Thymus (tissue), 11 donors: Measurements from ENCODE around the gene RNF157. TPM values are rescaled to one million over a fixed set of nuclear protein-coding genes. Genes with fewer than 3 reads are reported as not detected.
A peak's percentile ranks its signal among the peaks of the same experiment; 100 is the strongest.
"Not testable (repeated sequence)": the region's sequence is repeated elsewhere in the genome, so short reads cannot be mapped to it uniquely, and the experiment has no call there.

Experiments used
- DNase-seq, 9 donors: peaks; one replicate each; pipeline ENCODE4 v3.0.0-alpha.2; 2013; ENCODE audit warnings: low spot score in 9 of 9, low read depth in 6 of 9, missing footprints in 1 of 9
- H3K27ac ChIP-seq, 2 donors: one replicate each; pipeline ENCODE4 v1.5.1; 2013; ENCODE audit warnings: control low read depth in 1 of 2, low read depth in 1 of 2, low read length in 1 of 2, mild to moderate bottlenecking in 1 of 2, moderate library complexity in 1 of 2
- H3K27me3 ChIP-seq, 2 donors: one replicate each; pipeline ENCODE4 v1.5.1; 2013; ENCODE audit warnings: low read length in 1 of 2; ENCODE audit not compliant: control insufficient read depth in 2 of 2, insufficient read depth in 1 of 2
- H3K36me3 ChIP-seq, 2 donors: one replicate each; pipeline ENCODE4 v1.5.1; 2013; ENCODE audit warnings: low read length in 1 of 2, mild to moderate bottlenecking in 1 of 2, moderate library complexity in 1 of 2; ENCODE audit not compliant: control insufficient read depth in 2 of 2, insufficient read depth in 2 of 2
- H3K4me1 ChIP-seq, 2 donors: one replicate each; pipeline ENCODE4 v1.5.1; 2013; ENCODE audit warnings: low read length in 2 of 2; ENCODE audit not compliant: control insufficient read depth in 2 of 2, insufficient read depth in 2 of 2
- H3K4me3 ChIP-seq, 2 donors: one replicate each; pipeline ENCODE4 v1.5.1; 2013; ENCODE audit warnings: low read length in 2 of 2, control low read depth in 1 of 2, mild to moderate bottlenecking in 1 of 2
- H3K9me3 ChIP-seq, 2 donors: one replicate each; pipeline ENCODE4 v1.5.1; 2013; ENCODE audit warnings: low read length in 1 of 2, mild to moderate bottlenecking in 1 of 2; ENCODE audit not compliant: control insufficient read depth in 2 of 2, insufficient read depth in 1 of 2
- whole genome bisulfite sequencing: extraction: QIAGEN DNeasy Blood & Tissue Kit; methylation state at CpG from one replicate; pipeline ENCODE4 v1.1.7; 2013; 5-methylcytosine and 5-hydroxymethylcytosine counted together
- polyA plus RNA-seq: library from polyadenylated mRNA; stranded (reverse); fragments of 200-250 nt; gene quantifications from one replicate; pipeline ENCODE4 v1.2.3, GENCODE V29; 2013
- total RNA-seq: library from RNA; stranded (reverse); fragments of 120-200 nt; gene quantifications from one replicate; pipeline ENCODE4 v1.2.4, GENCODE V29; 2013
- donor health status: healthy.

Gene RNF157
- total and polyA plus RNA-seq, 2 donors, result 0.61 to 1.6 TPM

DNA sequence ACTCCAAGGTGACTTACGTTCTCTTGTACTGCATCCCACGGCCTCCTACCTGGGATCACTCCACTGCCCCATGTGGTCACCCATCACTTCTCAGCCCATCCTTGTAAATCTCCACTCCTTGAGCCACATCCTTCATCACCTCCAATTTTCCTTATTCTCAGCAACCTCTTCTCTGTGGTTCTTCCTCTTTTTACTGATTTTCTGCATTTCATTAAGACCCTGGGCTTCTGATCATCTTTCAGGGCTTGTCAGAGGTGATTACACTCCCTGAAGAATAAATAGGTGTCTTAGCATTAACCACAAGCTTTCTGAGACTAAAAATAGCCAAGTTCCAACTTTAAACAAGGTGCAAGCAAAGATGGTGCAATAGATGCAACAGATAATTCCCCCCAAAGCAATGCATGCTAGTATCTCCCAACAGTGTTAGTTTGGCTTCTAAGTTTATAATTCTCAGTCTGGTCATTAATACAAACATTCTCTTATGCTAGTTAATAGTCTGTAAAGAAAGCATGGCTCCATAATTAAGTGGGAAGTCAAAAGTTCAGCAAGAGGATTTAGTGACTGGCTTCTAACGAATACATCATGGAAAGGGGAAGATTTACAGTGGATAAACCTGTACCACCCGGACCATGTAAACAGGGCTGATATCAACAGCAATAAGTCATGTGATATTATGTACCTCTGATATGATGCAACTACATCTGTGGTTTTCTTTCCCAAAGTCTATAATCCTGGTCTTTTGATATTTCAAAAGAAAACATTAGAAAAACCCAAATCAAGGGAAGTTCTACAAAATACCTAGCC, 51.9 kb downstream of the RNF157 start:
- no peak overlapping the region for H3K27ac ChIP-seq
- H3K4me1 ChIP-seq, result peaks cover 18 to 41% of the 10 kb centered on the region in 2 donors
- no peaks in the 10 kb centered on the region for H3K27me3 ChIP-seq
- H3K9me3 ChIP-seq, result no peaks in the 10 kb centered on the region
- no peak overlapping the region for H3K4me3 ChIP-seq
- no peak for DNase-seq
- 93% methylated on average over 4 of the region's 4 CpGs for WGBS
- no peaks in the 10 kb centered on the region for H3K36me3 ChIP-seq

DNA sequence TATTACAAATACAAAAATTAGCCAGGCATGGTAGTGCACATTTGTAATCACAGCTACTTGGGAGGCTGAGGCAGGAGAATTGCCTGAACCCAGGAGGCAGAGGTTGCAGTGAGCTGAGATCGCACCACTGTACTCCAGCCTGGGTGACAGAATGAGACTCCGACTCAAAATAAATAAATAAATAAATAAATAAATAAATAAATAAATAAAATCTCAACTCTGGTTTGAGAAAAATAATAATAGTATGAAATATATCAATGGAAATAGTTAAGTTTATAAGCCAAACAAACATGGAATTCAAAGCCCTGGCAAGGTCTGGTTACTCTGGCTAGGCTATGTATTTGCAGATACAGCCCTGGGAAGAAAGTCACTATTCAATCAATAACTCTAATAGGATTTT, 53.5 kb downstream of the RNF157 start:
- H3K27ac ChIP-seq, result not testable (repeated sequence)

DNA sequence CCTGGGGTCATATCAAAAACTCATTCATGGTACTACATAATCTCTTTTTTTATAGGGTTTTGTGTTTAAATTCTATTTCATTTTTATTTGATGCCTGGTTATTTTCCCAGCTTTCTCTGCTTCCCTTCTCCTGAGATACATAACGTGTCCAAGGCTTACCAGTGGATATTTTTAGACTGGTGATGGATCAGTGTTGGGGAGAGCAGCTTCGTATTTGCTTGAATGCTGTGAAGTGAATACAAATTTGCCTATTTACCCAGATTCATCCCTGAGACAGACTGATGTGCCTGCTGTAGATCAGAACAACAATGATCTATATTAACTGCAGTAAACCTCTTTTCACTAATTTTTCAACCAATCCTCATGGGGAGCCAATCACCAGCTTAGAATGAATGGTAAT, 56.0 kb downstream of the RNF157 start:
- Histone ChIP-seq H3K27me3 (no peaks in the 10 kb centered on the region), H3K4me1 (peaks cover 8 to 27% of the 10 kb centered on the region in 2 donors), H3K9me3 (no peaks in the 10 kb centered on the region), H3K4me3 (no peak overlapping the region), H3K36me3 (no peaks in the 10 kb centered on the region), H3K27ac (no peak overlapping the region)
- 93% methylated on average over 2 of the region's 2 CpGs for WGBS
- DNase-seq, result no peak

More for the DNA sequence above, 53.5 kb downstream of the RNF157 start:
- peaks cover 10 to 32% of the 10 kb centered on the region in 2 donors for H3K4me1 ChIP-seq
- not testable (repeated sequence) for H3K4me3 ChIP-seq, DNase-seq, H3K27me3 ChIP-seq, H3K36me3 ChIP-seq, H3K9me3 ChIP-seq
- 98% methylated on average over 2 of the region's 2 CpGs for WGBS

DNA sequence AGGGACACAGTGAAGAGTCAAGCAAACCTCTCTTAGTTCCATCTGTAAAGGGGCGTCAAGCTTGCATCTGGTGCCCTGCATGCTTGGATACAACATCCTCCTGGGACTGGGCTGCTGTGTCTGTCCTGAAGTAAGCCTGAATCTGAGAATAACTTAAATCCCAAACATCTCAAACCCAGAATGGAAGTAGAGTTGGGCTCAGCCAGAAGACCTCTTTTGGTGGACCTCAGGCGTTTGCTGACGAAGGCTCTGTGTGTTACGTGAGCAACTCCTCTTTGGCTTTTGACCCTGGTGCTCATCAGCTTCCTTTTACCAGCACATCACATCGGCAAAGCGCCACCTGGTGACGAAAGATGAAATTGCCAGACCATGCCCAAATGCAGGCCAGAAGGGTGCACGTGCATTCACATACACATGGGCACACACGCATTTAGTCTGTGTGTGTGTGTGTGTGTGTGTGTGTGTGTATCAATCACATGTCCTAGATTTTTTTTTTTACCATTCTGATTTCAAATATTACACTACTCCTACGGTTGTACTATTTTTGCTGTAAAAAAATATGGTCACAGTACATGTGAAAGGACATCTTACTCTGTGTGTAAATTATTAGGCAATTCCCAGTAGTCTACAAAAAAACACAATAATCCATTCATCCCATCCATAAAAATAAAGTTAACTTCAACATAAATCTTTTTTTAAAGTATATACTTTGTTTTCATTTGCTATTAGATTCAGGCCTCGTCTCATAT, 58.1 kb downstream of the RNF157 start:
- H3K9me3 ChIP-seq, result peaks cover 0 to 6% of the 10 kb centered on the region in 2 donors
- peaks cover 8 to 32% of the 10 kb centered on the region in 2 donors for H3K4me1 ChIP-seq
- H3K4me3 ChIP-seq, result no peak overlapping the region
- 20% methylated on average over 11 of the region's 11 CpGs for WGBS
- DNase-seq, result peak; percentile 75 to 96 (median 92)
- H3K36me3 ChIP-seq, result no peaks in the 10 kb centered on the region
- H3K27ac ChIP-seq, result no peak overlapping the region
- no peaks in the 10 kb centered on the region for H3K27me3 ChIP-seq

DNA sequence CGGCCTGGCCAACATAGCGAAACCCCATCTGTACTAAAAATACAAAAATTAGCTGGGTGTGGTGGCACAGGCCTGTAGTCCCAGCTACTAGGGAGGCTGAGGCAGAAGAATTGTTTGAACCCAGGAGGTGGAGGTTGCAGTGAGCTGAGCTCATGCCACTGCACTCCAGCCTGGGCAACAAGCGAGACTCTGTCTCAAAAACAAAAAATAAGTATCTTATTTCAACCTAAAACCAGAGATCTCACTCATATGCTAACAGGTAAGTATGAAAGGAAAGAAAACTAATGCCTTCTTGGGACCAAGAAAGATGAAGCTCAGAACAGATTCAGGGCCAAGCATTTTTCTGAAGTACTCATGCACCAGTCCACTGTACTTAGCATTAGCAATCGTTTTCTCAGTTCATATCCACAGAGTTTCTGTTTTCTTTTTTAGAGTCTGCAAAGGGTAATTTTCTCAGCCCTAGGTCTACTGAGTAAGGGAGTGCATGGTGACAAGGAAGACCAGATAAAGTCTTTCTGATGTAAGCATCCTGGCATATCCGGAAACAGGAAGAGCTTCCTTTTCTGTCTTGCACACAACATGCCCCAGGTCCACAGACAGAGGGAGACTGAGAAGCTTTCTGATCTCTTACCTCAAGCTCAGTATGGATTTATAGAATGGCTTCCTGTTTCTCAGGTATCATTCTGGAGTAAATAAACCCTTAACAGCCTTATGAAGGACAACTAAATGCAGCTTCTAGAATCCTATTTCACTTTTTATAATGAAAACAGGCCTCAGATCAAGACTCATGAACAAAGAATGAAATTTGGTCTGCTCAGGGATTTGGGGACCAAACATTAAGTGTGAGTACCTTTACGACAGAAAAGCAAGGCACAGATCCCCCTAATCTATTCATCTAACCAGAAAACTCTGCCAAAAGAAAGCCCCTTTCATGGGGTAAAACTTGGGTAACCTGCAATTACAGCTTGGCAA, 60.5 kb downstream of the RNF157 start:
- Histone ChIP-seq H3K4me3 (no peak overlapping the region), H3K27me3 (no peaks in the 10 kb centered on the region), H3K36me3 (no peaks in the 10 kb centered on the region), H3K9me3 (peaks cover 0 to 6% of the 10 kb centered on the region in 2 donors), H3K27ac (peak overlapping the region; percentile 81 to 84), H3K4me1 (peaks cover 8 to 32% of the 10 kb centered on the region in 2 donors)
- DNase-seq, result peak in 8 of 9 donors; percentile 15 to 83 (median 55)
- WGBS, result 80% methylated on average over 6 of the region's 6 CpGs

DNA sequence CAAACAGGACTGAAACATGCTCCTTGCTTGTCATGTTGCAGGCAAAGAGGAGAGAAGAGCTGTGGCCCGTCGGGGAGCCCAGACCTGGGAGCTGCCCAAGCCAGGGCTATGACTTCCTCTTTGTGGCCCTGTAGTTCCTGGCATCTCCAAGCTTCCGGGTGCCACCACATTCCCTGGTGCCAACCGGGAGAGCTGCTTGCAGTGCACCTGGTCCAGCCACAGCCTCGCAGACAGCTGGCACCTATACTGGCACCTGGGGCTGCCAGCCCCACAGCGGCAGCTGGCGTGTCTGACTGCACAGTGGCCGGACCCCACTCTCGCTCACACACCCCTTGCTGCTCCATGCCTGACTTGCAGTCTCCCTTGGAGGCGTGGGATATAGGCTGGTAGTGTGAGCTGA, 62.2 kb downstream of the RNF157 start:
- Histone ChIP-seq H3K27me3 (no peaks in the 10 kb centered on the region), H3K27ac (no peak overlapping the region), H3K4me3 (no peak overlapping the region), H3K36me3 (no peaks in the 10 kb centered on the region), H3K4me1 (peaks cover 8 to 32% of the 10 kb centered on the region in 2 donors), H3K9me3 (peaks cover 0 to 6% of the 10 kb centered on the region in 2 donors)
- DNase-seq, result no peak
- 90% methylated on average over 10 of the region's 10 CpGs for WGBS

DNA sequence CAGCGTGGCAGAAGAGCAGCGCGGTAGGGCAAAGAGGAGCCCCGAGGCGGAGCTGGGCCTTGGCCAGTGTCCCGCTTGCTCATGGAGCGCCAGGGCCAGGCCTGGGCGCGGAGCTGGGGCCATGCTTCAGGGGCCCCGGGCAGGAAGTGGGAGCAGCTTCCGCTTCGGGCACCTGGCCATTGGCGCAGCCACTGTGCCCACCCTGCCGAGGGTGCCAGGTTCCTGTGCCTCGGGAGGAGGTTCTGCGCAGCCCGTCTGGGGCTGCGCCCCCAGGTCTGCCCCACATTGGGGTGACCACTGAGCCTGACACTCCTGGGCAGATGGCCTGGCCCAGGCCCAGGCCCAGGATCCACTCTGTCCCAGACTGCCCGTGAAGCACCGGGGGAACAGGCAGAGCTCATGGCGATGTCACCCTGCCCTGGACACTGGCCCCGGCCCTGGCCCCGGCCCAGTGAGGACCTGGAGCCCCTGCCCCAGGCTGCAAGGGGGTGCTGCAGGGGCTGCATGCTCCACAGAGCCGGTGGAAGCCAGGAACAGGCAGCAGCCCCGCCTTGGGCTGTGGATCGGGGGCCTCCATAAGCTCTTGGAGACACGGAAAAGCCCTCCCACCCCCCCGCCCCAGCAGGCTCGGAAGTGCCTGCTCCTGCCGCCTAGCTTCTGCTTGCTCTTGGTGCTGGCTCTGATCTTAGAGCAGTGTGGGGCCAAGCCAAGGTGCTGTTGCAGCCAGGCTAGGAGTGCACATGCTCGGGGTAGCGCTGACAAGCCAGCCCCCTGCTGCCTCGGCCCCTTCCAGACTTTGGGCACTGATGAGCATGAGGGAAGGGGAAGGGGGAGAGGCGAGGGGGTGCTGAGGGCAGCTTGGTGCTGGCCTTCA, 63.4 kb downstream of the RNF157 start:
- Histone ChIP-seq H3K4me1 (peaks cover 6 to 30% of the 10 kb centered on the region in 2 donors), H3K9me3 (peaks cover 0 to 6% of the 10 kb centered on the region in 2 donors), H3K27ac (no peak overlapping the region), H3K36me3 (no peaks in the 10 kb centered on the region), H3K4me3 (no peak overlapping the region), H3K27me3 (no peaks in the 10 kb centered on the region)
- no peak for DNase-seq
- whole genome bisulfite sequencing, result 98% methylated on average over 34 of the region's 34 CpGs

DNA sequence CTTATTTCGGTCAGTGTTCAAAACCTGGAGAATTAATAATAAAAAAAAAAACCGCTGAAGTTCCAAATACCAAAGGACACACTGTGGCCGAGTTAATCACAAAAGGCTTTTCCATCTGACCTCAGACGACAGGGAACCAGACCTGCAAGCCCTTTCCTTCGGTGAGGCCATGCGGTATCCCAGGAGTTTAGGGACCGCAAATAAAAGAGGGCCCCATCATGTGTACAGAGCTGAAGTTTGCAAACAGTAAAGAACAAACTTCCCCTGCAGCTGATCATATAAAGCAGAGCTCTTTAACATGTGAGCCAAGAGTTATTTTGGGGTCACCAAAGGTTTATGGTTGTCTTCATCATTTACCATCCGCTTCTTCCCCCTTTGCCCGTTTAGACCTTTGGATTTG, 66.3 kb downstream of the RNF157 start:
- H3K27me3 ChIP-seq, result no peaks in the 10 kb centered on the region
- no peak overlapping the region for H3K27ac ChIP-seq
- peaks cover 0 to 6% of the 10 kb centered on the region in 2 donors for H3K9me3 ChIP-seq
- H3K4me3 ChIP-seq, result no peak overlapping the region
- no peaks in the 10 kb centered on the region for H3K36me3 ChIP-seq
- WGBS, result 92% methylated on average over 9 of the region's 9 CpGs
- peaks cover 0 to 8% of the 10 kb centered on the region in 2 donors for H3K4me1 ChIP-seq
- DNase-seq, result no peak
